Mesothelial cell of epicardium (in vitro differentiated cells): ENCODE data around the gene SACS. TPM values are rescaled to one million over a fixed set of nuclear protein-coding genes. Genes with fewer than 3 reads are reported as not detected.
"Not testable (repeated sequence)": the region's sequence is repeated elsewhere in the genome, so short reads cannot be mapped to it uniquely, and the experiment has no call there.

Source experiments
- DNase-seq, 2 experiments: peaks; one replicate each; pipeline ENCODE4 v3.0.0; 2021; ENCODE audit warnings: low spot score in 2 of 2; ENCODE audit not compliant: unreplicated experiment in 2 of 2
- H3K27ac Mint-ChIP-seq: 2 replicates; pipeline ENCODE4 v1.8.0; 2021; ENCODE audit warnings: mixed read lengths
- H3K27me3 Mint-ChIP-seq: 2 replicates; pipeline ENCODE4 v1.8.0; 2021; ENCODE audit warnings: low read depth, mixed read lengths
- H3K36me3 Mint-ChIP-seq: 2 replicates; pipeline ENCODE4 v1.8.0; 2021; ENCODE audit warnings: mixed read lengths
- H3K4me1 Mint-ChIP-seq: 2 replicates; pipeline ENCODE4 v1.8.0; 2021; ENCODE audit warnings: mixed read lengths
- H3K4me3 Mint-ChIP-seq: 2 replicates; pipeline ENCODE4 v1.8.0; 2021; ENCODE audit warnings: mild to moderate bottlenecking, moderate library complexity, mixed read lengths
- H3K9me3 Mint-ChIP-seq: 2 replicates; pipeline ENCODE4 v1.8.0; 2021; ENCODE audit warnings: mixed read lengths
- CTCF ChIP-seq: fragments of 200-600 bp; sonication (generic); IDR thresholded peaks from one replicate; pipeline ENCODE4 v1.5.0; 2021; ENCODE audit warnings: antibody characterized with exemption; ENCODE audit not compliant: unreplicated experiment
- total RNA-seq: library from RNA; stranded (reverse); gene quantifications from 3 replicates; pipeline ENCODE4 v1.2.1, GENCODE V29; 2021

SACS gene
- total RNA-seq, 1 donor from 2014 or later: 18.7 TPM

GRCh38 chr13:23443110-23443509 lies 9.6 kb upstream of the SACS start:
- H3K4me3 Mint-ChIP-seq: no peak overlapping the region
- H3K36me3 Mint-ChIP-seq: no peaks in the 10 kb centered on the region
- TF ChIP-seq CTCF: no peak
- DNase-seq: no peak
- H3K27me3 Mint-ChIP-seq: no peaks in the 10 kb centered on the region
- no peaks in the 10 kb centered on the region for H3K4me1 Mint-ChIP-seq
- H3K27ac Mint-ChIP-seq: no peak overlapping the region
- peaks cover 4% of the 10 kb centered on the region for H3K9me3 Mint-ChIP-seq

DNA sequence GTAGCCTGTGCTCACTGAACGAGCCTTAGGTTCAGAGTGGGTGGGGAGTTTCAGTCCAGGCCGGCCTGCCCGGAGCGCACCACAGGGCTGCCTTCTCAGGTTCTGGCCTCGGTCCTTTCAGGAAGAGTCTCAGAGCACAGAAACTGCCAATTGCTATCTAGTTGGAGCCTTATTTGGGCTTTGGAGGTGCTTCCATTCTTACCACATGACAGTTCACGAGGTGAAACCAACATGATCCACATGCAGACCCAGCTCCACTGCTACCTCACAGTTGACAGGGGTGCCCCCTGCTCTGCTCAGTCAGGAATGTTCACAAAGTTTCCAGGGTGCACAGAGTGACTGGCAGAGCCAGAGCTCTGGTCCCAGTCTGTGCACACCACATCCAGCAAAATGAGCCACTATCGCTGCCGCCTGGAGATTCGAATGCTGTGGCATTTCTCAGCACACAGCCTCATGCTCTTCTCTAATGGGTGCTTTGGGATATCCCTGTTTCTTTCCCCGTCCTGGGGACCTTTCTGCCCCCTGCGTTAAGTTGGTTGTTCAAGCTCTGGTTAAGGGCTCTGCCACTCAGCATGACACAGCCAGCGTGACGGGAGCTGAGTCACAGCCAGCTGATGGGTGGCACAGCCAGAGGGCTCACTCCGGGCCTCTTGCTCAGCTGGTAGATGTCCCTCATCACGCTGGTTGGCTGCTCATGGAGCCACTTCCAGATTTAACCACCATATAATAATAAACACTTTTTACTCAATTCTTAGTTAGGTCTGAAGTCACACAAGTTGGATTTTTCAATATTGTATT lies 7.5 kb upstream of the SACS start:
- no peak for DNase-seq
- Mint-ChIP-seq H3K36me3 (no peaks in the 10 kb centered on the region), H3K27me3 (no peaks in the 10 kb centered on the region), H3K4me3 (no peak overlapping the region), H3K4me1 (no peaks in the 10 kb centered on the region), H3K9me3 (peaks cover 4% of the 10 kb centered on the region), H3K27ac (no peak overlapping the region)
- TF ChIP-seq CTCF: no peak

DNA sequence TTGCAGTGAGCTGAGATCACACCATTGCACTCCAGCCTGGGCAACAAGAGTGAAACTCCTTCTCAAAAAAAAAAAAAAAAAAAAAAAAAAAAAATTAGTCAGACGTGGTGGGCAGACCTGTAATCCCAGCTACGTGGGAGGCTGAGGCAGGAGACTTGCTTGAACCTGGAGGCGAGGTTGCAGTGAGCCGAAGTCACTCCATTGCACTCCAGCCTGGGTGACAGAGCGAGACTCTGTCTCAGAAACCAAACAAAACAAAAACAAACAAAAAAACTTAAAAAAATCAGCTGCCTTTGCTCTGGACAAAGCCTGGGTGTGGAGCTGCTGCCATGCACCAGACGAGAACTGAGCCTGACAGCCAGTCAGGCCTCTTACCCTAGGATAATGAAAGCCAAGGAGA lies 6.8 kb upstream of the SACS start:
- not testable (repeated sequence) for H3K9me3 Mint-ChIP-seq, H3K36me3 Mint-ChIP-seq, DNase-seq, H3K27me3 Mint-ChIP-seq, H3K27ac Mint-ChIP-seq, H3K4me3 Mint-ChIP-seq, H3K4me1 Mint-ChIP-seq

- H3K36me3 Mint-ChIP-seq: no peaks in the 10 kb centered on the region
- H3K9me3 Mint-ChIP-seq: no peaks in the 10 kb centered on the region
- no peaks in the 10 kb centered on the region for H3K4me1 Mint-ChIP-seq
- H3K27ac Mint-ChIP-seq: no peak overlapping the region
- H3K27me3 Mint-ChIP-seq: no peaks in the 10 kb centered on the region
- no peak for DNase-seq
- no peak for TF ChIP-seq CTCF
- H3K4me3 Mint-ChIP-seq: no peak overlapping the region
These were observed 4.4 kb upstream of the SACS start for GRCh38 chr13:23437916-23438315.

- no peak for TF ChIP-seq CTCF
- Mint-ChIP-seq H3K27me3 (no peaks in the 10 kb centered on the region), H3K27ac (no peak overlapping the region), H3K36me3 (no peaks in the 10 kb centered on the region), H3K9me3 (no peaks in the 10 kb centered on the region), H3K4me3 (no peak overlapping the region), H3K4me1 (peaks cover 6% of the 10 kb centered on the region)
- DNase-seq: no peak
These were observed 3.2 kb upstream of the SACS start for GRCh38 chr13:23436680-23437079.

GRCh38 chr13:23434491-23434890 lies 989 bp upstream of the SACS start:
- H3K27ac Mint-ChIP-seq: no peak overlapping the region
- H3K27me3 Mint-ChIP-seq: no peaks in the 10 kb centered on the region
- no peak for DNase-seq
- peaks cover 9% of the 10 kb centered on the region for H3K4me1 Mint-ChIP-seq
- no peaks in the 10 kb centered on the region for H3K9me3 Mint-ChIP-seq
- peak overlapping the region; percentile 73 for H3K4me3 Mint-ChIP-seq
- H3K36me3 Mint-ChIP-seq: no peaks in the 10 kb centered on the region
- no peak for TF ChIP-seq CTCF
